ENCODE data around the gene SAXO2.
"Not testable (repeated sequence)": the region's sequence is repeated elsewhere in the genome, so short reads cannot be mapped to it uniquely, and the experiment has no call there.

SAXO2 gene

DNA sequence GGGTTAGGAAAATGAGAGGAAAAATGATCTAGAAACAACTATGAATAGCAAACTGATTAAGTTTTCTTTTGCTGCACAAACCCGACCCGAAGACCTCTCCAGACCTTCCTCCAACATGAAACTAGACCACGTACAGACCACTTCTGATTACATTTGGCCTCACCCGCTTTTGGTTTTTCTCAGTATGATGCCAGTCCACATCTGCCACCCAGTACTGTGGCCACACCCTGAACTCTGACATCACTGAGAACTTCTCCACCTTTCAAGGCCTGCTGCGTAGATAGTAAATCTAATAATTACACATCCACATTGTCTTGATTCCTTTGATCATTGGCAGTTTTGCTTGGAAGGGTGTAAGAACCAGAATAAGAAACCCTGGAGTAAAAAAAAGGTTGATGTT, 16.7 kb upstream of the SAXO2 start:
- not testable (repeated sequence) for H3K27me3 ChIP-seq (ENCODE audit: control insufficient read depth, insufficient read depth, low read length); H3K9ac ChIP-seq (ENCODE audit: low read length); H3K36me3 ChIP-seq (ENCODE audit: control insufficient read depth, insufficient read depth, low read length); H3K4me3 ChIP-seq (ENCODE audit: low read depth, low read length); H3K9me3 ChIP-seq (ENCODE audit: control insufficient read depth, insufficient read depth, low read depth, low read length); H3K4me1 ChIP-seq (ENCODE audit: control insufficient read depth, insufficient read depth, low read length); H3K27ac ChIP-seq (ENCODE audit: low read depth, low read length)

DNA sequence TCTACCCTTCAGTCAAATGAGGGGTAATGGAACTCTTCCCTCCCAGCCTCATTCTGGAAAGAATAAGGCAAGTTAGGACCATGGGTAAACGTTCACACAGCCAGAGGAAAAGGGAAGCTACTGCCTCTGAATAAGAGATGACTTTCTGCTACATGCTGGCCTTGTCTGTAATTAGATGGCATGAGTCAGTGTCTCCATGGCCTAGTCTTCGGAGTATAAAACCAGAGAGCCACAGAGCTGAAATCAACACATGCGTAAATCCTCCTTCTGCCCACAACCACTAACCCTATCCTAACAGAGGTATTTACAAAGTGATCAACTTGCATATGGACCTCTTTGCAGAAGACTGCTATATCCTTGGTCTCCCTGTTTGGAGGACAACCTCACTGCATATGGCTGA, 14.4 kb upstream of the SAXO2 start:
- H3K36me3 ChIP-seq (ENCODE audit: control insufficient read depth, insufficient read depth, low read length); H3K27ac ChIP-seq (ENCODE audit: low read depth, low read length); H3K4me3 ChIP-seq (ENCODE audit: low read depth, low read length); H3K9ac ChIP-seq (ENCODE audit: low read length); H3K9me3 ChIP-seq (ENCODE audit: control insufficient read depth, insufficient read depth, low read depth, low read length); H3K4me1 ChIP-seq (ENCODE audit: control insufficient read depth, insufficient read depth, low read length); H3K27me3 ChIP-seq (ENCODE audit: control insufficient read depth, insufficient read depth, low read length): not testable (repeated sequence)

DNA sequence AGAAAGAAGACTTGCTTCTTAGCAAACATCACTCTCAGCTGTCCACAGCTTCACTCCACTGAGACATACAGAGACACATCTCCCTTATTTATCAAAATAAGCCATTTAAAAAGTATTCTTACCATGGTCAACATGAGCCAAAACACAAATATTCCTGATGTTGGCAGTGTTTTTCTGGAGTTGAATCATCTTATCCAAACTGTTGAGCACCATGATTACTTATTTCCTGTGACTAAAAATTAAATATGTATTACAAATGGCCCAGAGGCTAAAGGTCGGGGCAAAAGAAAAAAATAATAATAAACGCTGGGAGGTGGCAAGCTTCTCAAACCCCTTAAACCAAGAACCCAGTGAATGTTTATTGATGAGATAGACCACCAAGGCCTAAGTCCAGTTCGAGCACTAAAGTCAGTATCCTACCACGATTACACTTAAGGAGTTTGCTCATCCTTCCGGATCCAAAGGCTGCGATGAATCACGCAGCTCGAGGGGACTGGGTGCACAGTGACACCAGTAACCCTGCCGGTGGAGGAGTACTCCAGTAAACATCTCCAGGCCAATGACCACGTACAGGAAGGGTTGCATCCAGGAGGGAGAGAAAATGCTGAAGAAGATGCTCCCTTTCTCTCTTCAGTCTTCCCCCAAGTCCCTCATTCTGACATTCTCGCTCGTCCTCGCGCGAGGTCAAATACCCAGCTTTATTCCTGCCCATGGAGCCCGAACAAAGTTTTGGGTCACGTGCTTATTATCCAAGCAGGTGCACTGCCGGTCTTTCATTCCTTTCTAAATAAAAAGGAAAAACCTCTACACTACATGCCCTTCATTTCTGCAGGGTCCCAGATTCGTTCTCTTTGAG, 824 bp upstream of the SAXO2 start:
- H3K27ac ChIP-seq (ENCODE audit: low read depth, low read length); H3K27me3 ChIP-seq (ENCODE audit: control insufficient read depth, insufficient read depth, low read length); H3K9me3 ChIP-seq (ENCODE audit: control insufficient read depth, insufficient read depth, low read depth, low read length): not testable (repeated sequence)
- Histone ChIP-seq H3K9ac (ENCODE audit: low read length) (peak overlapping the region; percentile 79), H3K4me3 (ENCODE audit: low read depth, low read length) (peak overlapping the region; percentile 77), H3K36me3 (ENCODE audit: control insufficient read depth, insufficient read depth, low read length) (peaks cover 21% of the 10 kb centered on the region), H3K4me1 (ENCODE audit: control insufficient read depth, insufficient read depth, low read length) (peaks cover 13% of the 10 kb centered on the region)

DNA sequence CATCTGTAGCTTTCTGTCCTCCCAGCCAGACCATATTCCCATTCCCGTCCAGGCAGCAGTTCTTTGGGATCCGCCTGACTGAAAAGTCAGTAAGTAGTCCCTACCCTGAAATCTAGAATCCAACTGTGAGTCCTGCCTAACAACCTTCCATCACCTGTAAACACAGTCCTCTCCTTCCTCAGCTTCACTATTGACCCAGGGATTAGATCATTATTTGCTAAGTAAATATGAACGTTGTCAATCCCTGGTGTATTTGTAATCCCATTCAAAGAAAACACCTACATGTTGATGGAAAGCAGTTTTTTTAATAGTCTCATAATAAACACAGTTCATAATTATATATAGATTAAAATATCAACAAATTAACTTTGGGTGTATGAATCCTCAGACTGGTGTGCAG, 732 bp downstream of the SAXO2 start:
- H3K36me3 ChIP-seq (ENCODE audit: control insufficient read depth, insufficient read depth, low read length): peaks cover 16% of the 10 kb centered on the region
- no peaks in the 10 kb centered on the region for H3K9me3 ChIP-seq (ENCODE audit: control insufficient read depth, insufficient read depth, low read depth, low read length)
- H3K27me3 ChIP-seq (ENCODE audit: control insufficient read depth, insufficient read depth, low read length): no peaks in the 10 kb centered on the region
- peaks cover 25% of the 10 kb centered on the region for H3K4me1 ChIP-seq (ENCODE audit: control insufficient read depth, insufficient read depth, low read length)
- no peak overlapping the region for H3K27ac ChIP-seq (ENCODE audit: low read depth, low read length)
- H3K9ac ChIP-seq (ENCODE audit: low read length): peak overlapping the region; percentile 79
- peak overlapping the region; percentile 77 for H3K4me3 ChIP-seq (ENCODE audit: low read depth, low read length)

DNA sequence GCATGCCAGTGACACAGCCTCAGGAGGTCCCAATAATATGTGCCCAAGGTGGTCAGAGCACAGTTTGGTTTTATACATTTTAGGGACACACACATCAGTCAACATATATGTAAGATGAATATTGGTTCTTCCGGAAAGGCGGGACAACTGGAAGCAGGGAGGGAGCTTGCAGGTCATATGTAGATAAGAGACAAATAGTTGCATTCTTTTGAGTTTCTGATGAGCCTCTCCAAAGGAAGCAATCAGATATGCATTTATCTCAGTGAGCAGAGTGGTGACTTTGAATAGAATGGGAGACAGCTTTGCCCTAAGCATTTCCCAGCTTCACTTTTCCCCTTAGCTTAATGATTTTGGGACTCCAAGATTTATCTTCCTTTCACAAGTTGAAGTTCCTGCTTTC, 4.5 kb downstream of the SAXO2 start:
- not testable (repeated sequence) for H3K9ac ChIP-seq (ENCODE audit: low read length); H3K9me3 ChIP-seq (ENCODE audit: control insufficient read depth, insufficient read depth, low read depth, low read length); H3K4me3 ChIP-seq (ENCODE audit: low read depth, low read length); H3K36me3 ChIP-seq (ENCODE audit: control insufficient read depth, insufficient read depth, low read length); H3K27me3 ChIP-seq (ENCODE audit: control insufficient read depth, insufficient read depth, low read length); H3K27ac ChIP-seq (ENCODE audit: low read depth, low read length)
- peaks cover 30% of the 10 kb centered on the region for H3K4me1 ChIP-seq (ENCODE audit: control insufficient read depth, insufficient read depth, low read length)

DNA sequence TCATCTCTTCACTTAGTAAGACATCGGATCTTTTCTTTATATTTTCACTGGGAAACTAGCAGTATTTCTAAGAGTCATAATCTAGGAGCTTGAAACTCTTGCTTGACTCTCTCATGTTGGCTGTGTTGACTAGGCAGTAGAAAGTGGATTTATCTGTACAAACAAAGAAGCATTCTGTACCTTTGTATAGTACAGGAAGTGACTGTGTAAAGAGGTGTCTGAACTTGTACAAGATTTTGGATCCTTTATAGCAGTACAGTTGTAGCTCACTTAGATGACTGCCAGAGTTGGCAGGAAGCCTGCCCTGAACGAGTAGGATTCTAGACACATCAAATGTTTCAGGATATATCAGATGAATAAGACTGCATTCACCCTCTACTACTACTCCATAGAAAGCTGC, 5.8 kb downstream of the SAXO2 start:
- not testable (repeated sequence) for H3K4me3 ChIP-seq (ENCODE audit: low read depth, low read length); H3K9me3 ChIP-seq (ENCODE audit: control insufficient read depth, insufficient read depth, low read depth, low read length); H3K27me3 ChIP-seq (ENCODE audit: control insufficient read depth, insufficient read depth, low read length); H3K9ac ChIP-seq (ENCODE audit: low read length); H3K27ac ChIP-seq (ENCODE audit: low read depth, low read length); H3K36me3 ChIP-seq (ENCODE audit: control insufficient read depth, insufficient read depth, low read length)
- peaks cover 30% of the 10 kb centered on the region for H3K4me1 ChIP-seq (ENCODE audit: control insufficient read depth, insufficient read depth, low read length)

DNA sequence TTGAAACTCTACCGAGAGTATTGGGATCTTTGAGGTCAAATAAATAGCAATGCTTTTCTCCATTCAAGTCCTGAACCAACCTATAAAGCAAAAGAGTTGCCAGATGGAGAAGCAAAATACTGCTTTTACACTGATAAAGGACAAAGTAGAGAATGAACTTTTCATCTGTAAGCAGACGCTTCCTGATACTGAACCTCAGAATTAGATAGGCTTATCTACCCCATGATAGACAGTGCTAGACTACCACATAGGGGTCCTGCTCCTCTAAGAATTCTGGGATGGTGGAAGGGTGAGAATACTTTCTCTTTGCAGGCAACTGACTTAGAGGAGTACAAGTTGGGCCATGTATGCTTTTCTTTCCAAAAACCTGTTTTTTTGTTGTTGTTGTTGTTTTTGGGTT, 9.5 kb downstream of the SAXO2 start:
- Histone ChIP-seq H3K27ac (ENCODE audit: low read depth, low read length) (no peak overlapping the region), H3K27me3 (ENCODE audit: control insufficient read depth, insufficient read depth, low read length) (no peaks in the 10 kb centered on the region), H3K36me3 (ENCODE audit: control insufficient read depth, insufficient read depth, low read length) (no peaks in the 10 kb centered on the region), H3K4me3 (ENCODE audit: low read depth, low read length) (no peak overlapping the region), H3K4me1 (ENCODE audit: control insufficient read depth, insufficient read depth, low read length) (peaks cover 17% of the 10 kb centered on the region), H3K9me3 (ENCODE audit: control insufficient read depth, insufficient read depth, low read depth, low read length) (peaks cover 14% of the 10 kb centered on the region), H3K9ac (ENCODE audit: low read length) (peak overlapping the region; percentile 19)

DNA sequence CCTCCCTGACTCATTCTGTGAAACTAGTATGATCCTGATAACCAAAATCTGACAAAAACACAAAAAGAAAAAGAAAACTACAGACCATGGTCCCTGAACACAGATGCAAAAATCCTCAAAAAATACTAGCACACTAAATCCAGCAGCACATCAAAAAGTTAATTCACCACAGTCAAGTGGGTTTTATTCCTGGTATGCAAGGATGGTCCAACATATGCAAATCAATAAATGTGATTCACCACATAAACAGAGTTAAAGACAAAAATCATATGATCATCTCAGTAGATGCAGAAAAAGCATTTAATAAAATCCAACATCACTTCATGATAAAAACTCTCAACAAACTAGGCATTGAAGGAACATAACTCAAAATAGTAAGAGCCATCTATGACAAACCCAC, 12.8 kb downstream of the SAXO2 start:
- Histone ChIP-seq H3K27me3 (ENCODE audit: control insufficient read depth, insufficient read depth, low read length) (no peaks in the 10 kb centered on the region), H3K9me3 (ENCODE audit: control insufficient read depth, insufficient read depth, low read depth, low read length) (peaks cover 14% of the 10 kb centered on the region), H3K27ac (ENCODE audit: low read depth, low read length) (no peak overlapping the region), H3K4me1 (ENCODE audit: control insufficient read depth, insufficient read depth, low read length) (no peaks in the 10 kb centered on the region), H3K4me3 (ENCODE audit: low read depth, low read length) (no peak overlapping the region), H3K36me3 (ENCODE audit: control insufficient read depth, insufficient read depth, low read length) (no peaks in the 10 kb centered on the region), H3K9ac (ENCODE audit: low read length) (no peak overlapping the region)

DNA sequence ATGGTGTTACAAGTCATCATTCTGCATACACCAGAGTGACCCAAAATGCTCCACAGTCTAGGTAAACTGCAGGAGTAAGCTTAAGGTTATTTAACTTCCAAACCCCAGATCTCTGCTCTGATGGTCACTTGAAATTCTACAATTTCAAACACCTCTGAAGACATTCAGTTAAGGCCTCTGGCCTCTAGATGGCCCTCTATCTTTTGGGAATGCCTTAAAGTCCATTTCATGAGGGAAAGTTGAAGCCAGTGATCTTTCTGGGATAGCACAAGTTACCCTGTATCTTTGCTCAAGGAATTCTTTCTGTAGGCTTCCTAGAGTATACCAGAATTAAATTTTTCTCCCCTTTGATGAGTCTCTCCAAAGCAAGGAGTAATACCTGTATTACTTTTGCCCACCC, 18.7 kb downstream of the SAXO2 start:
- H3K4me1 ChIP-seq (ENCODE audit: control insufficient read depth, insufficient read depth, low read length); H3K9ac ChIP-seq (ENCODE audit: low read length); H3K27me3 ChIP-seq (ENCODE audit: control insufficient read depth, insufficient read depth, low read length); H3K27ac ChIP-seq (ENCODE audit: low read depth, low read length); H3K4me3 ChIP-seq (ENCODE audit: low read depth, low read length); H3K9me3 ChIP-seq (ENCODE audit: control insufficient read depth, insufficient read depth, low read depth, low read length); H3K36me3 ChIP-seq (ENCODE audit: control insufficient read depth, insufficient read depth, low read length): not testable (repeated sequence)

DNA sequence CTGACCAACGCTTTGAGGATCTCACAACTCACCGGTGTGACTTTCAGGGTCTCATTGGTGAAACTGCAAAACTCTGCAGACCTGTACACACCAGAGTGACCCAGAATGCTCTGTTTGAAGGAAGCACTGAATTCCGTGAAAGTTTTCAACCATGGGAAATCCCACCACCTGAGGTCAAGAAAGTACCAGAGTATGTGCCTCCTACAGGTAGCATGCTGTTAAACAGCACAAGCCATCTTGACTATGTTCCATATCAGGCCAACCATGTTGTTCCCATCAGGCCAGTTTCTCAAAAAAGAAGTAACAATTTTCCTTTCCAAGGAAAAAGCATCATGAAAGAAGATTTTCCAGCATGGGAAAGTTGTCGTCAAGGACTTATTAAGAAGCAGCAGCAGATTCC, 19.8 kb downstream of the SAXO2 start:
- not testable (repeated sequence) for H3K9ac ChIP-seq (ENCODE audit: low read length); H3K9me3 ChIP-seq (ENCODE audit: control insufficient read depth, insufficient read depth, low read depth, low read length); H3K4me3 ChIP-seq (ENCODE audit: low read depth, low read length); H3K36me3 ChIP-seq (ENCODE audit: control insufficient read depth, insufficient read depth, low read length); H3K27me3 ChIP-seq (ENCODE audit: control insufficient read depth, insufficient read depth, low read length); H3K27ac ChIP-seq (ENCODE audit: low read depth, low read length); H3K4me1 ChIP-seq (ENCODE audit: control insufficient read depth, insufficient read depth, low read length)

DNA sequence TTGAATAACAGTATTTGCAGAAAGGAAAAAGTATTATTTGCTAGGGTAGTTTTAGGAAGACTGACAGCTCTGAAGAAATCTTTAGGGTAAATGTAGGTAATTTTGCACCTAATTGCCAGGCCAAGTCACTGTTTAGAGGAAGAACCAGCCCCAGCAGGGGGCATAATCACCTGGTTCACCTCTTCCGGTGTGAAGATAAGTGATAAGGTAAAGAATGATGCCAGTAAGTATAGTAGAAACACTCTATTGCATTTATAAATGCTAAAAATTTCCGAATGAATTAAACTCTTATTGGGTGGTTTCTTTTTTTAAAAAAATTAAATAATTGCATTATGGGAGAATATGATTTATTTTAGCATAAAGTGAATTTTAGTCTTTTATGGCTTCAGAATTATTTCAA, 21.8 kb downstream of the SAXO2 start:
- not testable (repeated sequence) for H3K9me3 ChIP-seq (ENCODE audit: control insufficient read depth, insufficient read depth, low read depth, low read length); H3K27ac ChIP-seq (ENCODE audit: low read depth, low read length); H3K9ac ChIP-seq (ENCODE audit: low read length); H3K36me3 ChIP-seq (ENCODE audit: control insufficient read depth, insufficient read depth, low read length); H3K4me1 ChIP-seq (ENCODE audit: control insufficient read depth, insufficient read depth, low read length); H3K4me3 ChIP-seq (ENCODE audit: low read depth, low read length); H3K27me3 ChIP-seq (ENCODE audit: control insufficient read depth, insufficient read depth, low read length)

DNA sequence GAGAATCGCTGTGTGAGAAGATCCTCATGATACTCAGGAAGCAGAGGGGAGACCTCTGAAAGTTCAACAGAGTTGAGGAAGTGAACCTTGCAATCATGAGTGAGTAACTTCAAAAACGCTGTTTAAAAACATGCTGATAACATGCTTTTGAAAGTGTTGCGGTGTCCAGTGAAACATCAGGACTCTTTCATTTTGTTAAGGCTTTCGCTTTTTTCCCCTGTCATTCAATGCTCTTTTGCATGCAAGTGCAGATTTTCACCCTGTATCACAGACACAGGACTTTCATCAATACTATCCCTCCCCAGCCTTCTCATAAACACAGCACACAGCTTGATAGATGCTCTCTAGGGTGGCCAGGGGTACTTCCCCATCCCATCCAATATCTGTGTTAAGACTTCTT, 23.9 kb downstream of the SAXO2 start:
- H3K27ac ChIP-seq (ENCODE audit: low read depth, low read length); H3K27me3 ChIP-seq (ENCODE audit: control insufficient read depth, insufficient read depth, low read length); H3K36me3 ChIP-seq (ENCODE audit: control insufficient read depth, insufficient read depth, low read length); H3K9me3 ChIP-seq (ENCODE audit: control insufficient read depth, insufficient read depth, low read depth, low read length); H3K4me1 ChIP-seq (ENCODE audit: control insufficient read depth, insufficient read depth, low read length); H3K9ac ChIP-seq (ENCODE audit: low read length); H3K4me3 ChIP-seq (ENCODE audit: low read depth, low read length): not testable (repeated sequence)
